Neuronal stem cell (in vitro differentiated cells): ENCODE measurements around the gene CD34.

Experiments
- DNase-seq: peaks from one replicate; pipeline ENCODE4 v3.0.0-alpha.2; 2013; ENCODE audit warnings: low spot score
- H2AFZ ChIP-seq: one replicate; pipeline ENCODE4 v1.6.1; 2013; ENCODE audit warnings: mild to moderate bottlenecking, low read length, inconsistent platforms
- H2AK5ac ChIP-seq: 2 replicates; pipeline ENCODE4 v1.6.1; 2013; ENCODE audit warnings: low read depth, mild to moderate bottlenecking, inconsistent platforms, low read length, moderate library complexity, mixed read lengths
- H2BK120ac ChIP-seq: 2 replicates; pipeline ENCODE4 v1.6.1; 2013; ENCODE audit warnings: low read depth, mild to moderate bottlenecking, inconsistent platforms, low read length, moderate library complexity, mixed read lengths
- H2BK12ac ChIP-seq: one replicate; pipeline ENCODE4 v1.6.1; 2013; ENCODE audit warnings: low read length, inconsistent platforms
- H2BK15ac ChIP-seq: 2 replicates; pipeline ENCODE4 v1.6.1; 2013; ENCODE audit warnings: mild to moderate bottlenecking, low read length, inconsistent platforms, mixed read lengths
- H2BK5ac ChIP-seq: one replicate; pipeline ENCODE4 v1.6.1; 2013; ENCODE audit warnings: inconsistent platforms, mild to moderate bottlenecking, low read length, moderate library complexity
- H3K14ac ChIP-seq: one replicate; pipeline ENCODE4 v1.6.1; 2013; ENCODE audit warnings: low read length, inconsistent platforms
- H3K18ac ChIP-seq: 2 replicates; pipeline ENCODE4 v1.6.1; 2013; ENCODE audit warnings: low read length, inconsistent platforms
- H3K23ac ChIP-seq: 2 replicates; pipeline ENCODE4 v1.6.1; 2013; ENCODE audit warnings: low read depth, mild to moderate bottlenecking, mixed read lengths, low read length, inconsistent platforms; ENCODE audit not compliant: poor library complexity
- H3K27ac ChIP-seq: replicated peaks from 3 replicates; pipeline ENCODE4 v1.5.1; 2013; ENCODE audit warnings: low read length, inconsistent platforms
- H3K27me3 ChIP-seq, 3 experiments: 2 replicates each; pipeline ENCODE4 v1.6.1; 2013; ENCODE audit warnings: low read length in 3 of 3, mild to moderate bottlenecking in 2 of 3, inconsistent platforms in 1 of 3, low read depth in 1 of 3, mixed read lengths in 1 of 3, moderate library complexity in 1 of 3; ENCODE audit not compliant: control insufficient read depth in 3 of 3, insufficient read depth in 3 of 3
- H3K36me3 ChIP-seq, 2 donors: replicated peaks in 1 of 2; 2 replicates each; pipeline ENCODE4 v1.6.1; 2013; ENCODE audit warnings: low read length in 2 of 2; ENCODE audit not compliant: control insufficient read depth in 2 of 2, insufficient read depth in 2 of 2
- H3K4ac ChIP-seq: 2 replicates; pipeline ENCODE4 v1.6.1; 2013; ENCODE audit warnings: inconsistent platforms, mild to moderate bottlenecking, low read length, moderate library complexity
- H3K4me1 ChIP-seq, 2 donors: 1 replicate in 1 of 2; 2 replicates in 1 of 2; pipeline ENCODE4 v1.6.1; 2013; ENCODE audit warnings: low read length in 2 of 2, low read depth in 1 of 2; ENCODE audit not compliant: control insufficient read depth in 2 of 2, insufficient read depth in 1 of 2
- H3K4me2 ChIP-seq: one replicate; pipeline ENCODE4 v1.6.1; 2013; ENCODE audit warnings: mild to moderate bottlenecking, low read length, inconsistent platforms; ENCODE audit not compliant: insufficient read depth, poor library complexity, severe bottlenecking
- H3K4me3 ChIP-seq, 2 donors: 2 replicates each; pipeline ENCODE4 v1.5.1; 2013; ENCODE audit warnings: low read length in 2 of 2, mild to moderate bottlenecking in 2 of 2, inconsistent platforms in 1 of 2, moderate library complexity in 1 of 2
- H3K79me1 ChIP-seq: one replicate; pipeline ENCODE4 v1.6.1; 2013; ENCODE audit warnings: low read depth, mild to moderate bottlenecking, inconsistent platforms, low read length, moderate library complexity
- H3K9ac ChIP-seq: one replicate; pipeline ENCODE4 v1.6.1; 2013; ENCODE audit warnings: mild to moderate bottlenecking, low read depth, low read length, inconsistent platforms; ENCODE audit not compliant: poor library complexity
- H3K9me3 ChIP-seq, 2 donors: replicated peaks in 1 of 2; 2 replicates each; pipeline versions ENCODE3 to v1.6.1; 2013; ENCODE audit warnings: low read length in 2 of 2, mild to moderate bottlenecking in 2 of 2, inconsistent platforms in 1 of 2, low read depth in 1 of 2, mixed read lengths in 1 of 2, moderate library complexity in 1 of 2; ENCODE audit not compliant: control insufficient read depth in 2 of 2, insufficient read depth in 1 of 2
- H4K8ac ChIP-seq: one replicate; pipeline ENCODE4 v1.6.1; 2013; ENCODE audit warnings: low read depth, mild to moderate bottlenecking, inconsistent platforms, low read length, moderate library complexity
- H4K91ac ChIP-seq: one replicate; pipeline ENCODE4 v1.6.1; 2013; ENCODE audit warnings: low read length, low read depth, mild to moderate bottlenecking, inconsistent platforms; ENCODE audit not compliant: poor library complexity
- WGBS, 2 donors: extraction: QIAGEN DNeasy Blood & Tissue Kit; methylation state at CpG; one replicate each; pipeline ENCODE4 v1.1.7; 2013; ENCODE audit warnings: missing lambda C conversion rate in 2 of 2, mixed read lengths in 1 of 2; ENCODE audit not compliant: insufficient read length in 2 of 2, insufficient replicate concordance in 1 of 2; ENCODE audit errors: extremely low coverage in 2 of 2; 5-methylcytosine and 5-hydroxymethylcytosine counted together

The CD34 gene

DNA sequence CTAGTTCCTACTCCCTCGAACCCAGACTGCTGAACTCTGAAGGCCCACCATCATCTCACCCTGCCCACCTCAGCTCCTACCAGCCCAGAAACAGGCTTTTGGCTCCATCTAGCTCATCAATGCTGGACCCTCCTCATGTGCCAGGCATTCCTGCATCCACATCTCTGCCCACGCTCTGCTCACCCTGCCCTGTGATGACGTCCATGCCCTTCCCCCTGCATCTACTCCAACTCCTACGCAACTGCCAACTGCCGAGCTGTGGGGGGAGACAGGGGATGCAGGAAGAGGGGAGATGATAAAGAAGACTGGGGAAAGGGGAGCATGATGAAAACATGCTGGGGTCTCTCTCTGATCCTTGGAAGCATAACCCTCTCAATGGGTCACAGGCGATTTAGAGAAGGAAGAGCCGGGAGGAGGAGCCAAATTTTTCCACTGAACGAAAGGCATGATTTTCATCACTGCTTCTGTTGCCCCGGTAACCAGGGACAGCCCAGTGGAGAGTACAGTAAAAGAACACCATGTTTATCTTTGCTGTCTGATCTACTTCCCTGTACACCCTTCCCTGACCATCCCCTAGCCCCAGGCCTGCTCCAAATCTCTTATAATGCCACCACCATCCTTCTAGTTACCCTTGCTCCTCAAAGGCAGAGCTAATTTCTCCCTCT is 44.3 kb downstream of the CD34 start:
- Histone ChIP-seq H3K9me3 (no peaks in the 10 kb centered on the region), H3K4me2 (no peak overlapping the region), H3K9ac (no peak overlapping the region), H2BK5ac (no peak overlapping the region), H4K91ac (no peak overlapping the region), H3K36me3 (peaks cover 0 to 64% of the 10 kb centered on the region in 2 donors), H2AFZ (no peak overlapping the region), H2BK120ac (no peak overlapping the region), H2BK15ac (no peak overlapping the region), H3K27me3 (peaks cover 0 to 20% (median 16%) of the 10 kb centered on the region in 3 experiments), H3K18ac (no peak overlapping the region), H3K4me1 (peaks cover 0 to 5% of the 10 kb centered on the region in 2 donors), H3K14ac (no peak overlapping the region), H2BK12ac (no peak overlapping the region), H3K79me1 (no peaks in the 10 kb centered on the region), H3K23ac (no peak overlapping the region), H4K8ac (no peak overlapping the region), H2AK5ac (no peak overlapping the region), H3K4me3 (no peak overlapping the region), H3K4ac (no peak overlapping the region), H3K27ac (no peak overlapping the region)
- DNase-seq = no peak
- no CpG with 5 or more reads among the region's 9 CpGs for WGBS, 2 donors

DNA sequence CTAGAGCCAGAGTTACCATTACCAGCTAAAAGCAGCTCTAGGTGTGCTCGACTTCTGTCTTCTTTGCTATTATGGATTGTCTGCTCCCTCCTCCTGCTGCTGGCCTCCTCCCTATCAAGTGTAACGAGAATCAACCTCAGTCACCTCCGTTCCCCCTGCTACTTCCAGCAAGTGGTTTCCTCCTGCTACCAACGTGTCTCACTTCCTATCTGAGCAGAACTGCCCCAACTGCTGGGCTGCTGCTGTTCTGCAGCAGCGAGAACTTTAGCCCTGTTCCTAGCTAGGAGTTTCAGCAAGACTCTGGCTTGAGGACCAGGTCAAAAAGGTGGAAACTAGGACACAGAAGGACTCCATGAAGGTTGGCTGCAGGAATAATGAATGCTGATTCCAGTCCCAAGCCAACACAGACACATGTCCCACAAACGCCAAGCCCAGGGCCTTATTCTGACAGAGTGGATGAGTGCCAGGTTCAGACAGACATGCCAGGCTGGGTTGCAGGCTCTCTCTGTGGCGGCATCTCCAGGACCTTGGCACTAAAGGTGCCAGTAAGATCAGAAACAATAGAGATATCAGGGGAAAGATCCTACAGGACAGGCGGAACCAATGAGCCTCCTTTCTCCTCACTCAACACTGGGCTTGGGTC is 46.9 kb downstream of the CD34 start:
- Histone ChIP-seq H3K36me3 (peaks cover 0 to 86% of the 10 kb centered on the region in 2 donors), H3K27ac (no peak overlapping the region), H2BK5ac (no peak overlapping the region), H2AK5ac (no peak overlapping the region), H2AFZ (no peak overlapping the region), H3K4me3 (no peak overlapping the region), H3K27me3 (peaks cover 0 to 6% (median 0%) of the 10 kb centered on the region in 3 experiments), H2BK15ac (no peak overlapping the region), H2BK12ac (no peak overlapping the region), H2BK120ac (no peak overlapping the region), H3K23ac (no peak overlapping the region), H3K9ac (no peak overlapping the region), H4K91ac (no peak overlapping the region), H3K4me2 (no peak overlapping the region), H3K18ac (no peak overlapping the region), H3K79me1 (no peaks in the 10 kb centered on the region), H4K8ac (no peak overlapping the region), H3K9me3 (no peaks in the 10 kb centered on the region), H3K14ac (no peak overlapping the region), H3K4ac (no peak overlapping the region), H3K4me1 (peaks cover 0 to 5% of the 10 kb centered on the region in 2 donors)
- WGBS, 2 donors = no CpG with 5 or more reads among the region's 8 CpGs
- DNase-seq = no peak

GRCh38 chr1:207862241-207862787 is 48.6 kb downstream of the CD34 start:
- H2BK15ac ChIP-seq = no peak overlapping the region
- H3K27ac ChIP-seq = no peak overlapping the region
- no peak overlapping the region for H2BK12ac ChIP-seq
- H2AFZ ChIP-seq = no peak overlapping the region
- H3K18ac ChIP-seq = no peak overlapping the region
- H3K27me3 ChIP-seq = no peaks in the 10 kb centered on the region
- H3K4me2 ChIP-seq = no peak overlapping the region
- no peak overlapping the region for H4K91ac ChIP-seq
- H3K9ac ChIP-seq = no peak overlapping the region
- no peak overlapping the region for H3K4ac ChIP-seq
- H2BK120ac ChIP-seq = no peak overlapping the region
- H3K23ac ChIP-seq = no peak overlapping the region
- no peaks in the 10 kb centered on the region for H3K9me3 ChIP-seq
- H3K4me3 ChIP-seq = no peak overlapping the region
- H3K14ac ChIP-seq = no peak overlapping the region
- no peak for DNase-seq
- H2BK5ac ChIP-seq = no peak overlapping the region
- no CpG with 5 or more reads among the region's 2 CpGs for WGBS, 2 donors
- no peak overlapping the region for H2AK5ac ChIP-seq
- no peaks in the 10 kb centered on the region for H3K4me1 ChIP-seq
- H3K79me1 ChIP-seq = no peaks in the 10 kb centered on the region
- H3K36me3 ChIP-seq = peaks cover 0 to 96% of the 10 kb centered on the region in 2 donors
- H4K8ac ChIP-seq = no peak overlapping the region

- Histone ChIP-seq H2AFZ (no peak overlapping the region), H3K79me1 (no peaks in the 10 kb centered on the region), H3K4me3 (peak overlapping the region in 1 of 2 donors; percentile 3), H2BK120ac (no peak overlapping the region), H3K36me3 (peaks cover 0 to 96% of the 10 kb centered on the region in 2 donors), H3K4ac (no peak overlapping the region), H2AK5ac (no peak overlapping the region), H2BK15ac (no peak overlapping the region), H3K27me3 (no peaks in the 10 kb centered on the region), H4K91ac (no peak overlapping the region), H2BK12ac (no peak overlapping the region), H3K9me3 (no peaks in the 10 kb centered on the region), H2BK5ac (no peak overlapping the region), H3K4me2 (no peak overlapping the region), H3K14ac (no peak overlapping the region), H3K23ac (no peak overlapping the region), H4K8ac (no peak overlapping the region), H3K18ac (no peak overlapping the region), H3K9ac (no peak overlapping the region), H3K27ac (no peak overlapping the region), H3K4me1 (no peaks in the 10 kb centered on the region)
- DNase-seq = no peak
- no CpG with 5 or more reads among the region's 9 CpGs for WGBS, 2 donors
These were observed 49.3 kb downstream of the CD34 start for GRCh38 chr1:207861442-207862177.
